Dermis microvascular lymphatic vessel endothelial cell (primary cell): Measurements from ENCODE around the gene IL17RB. TPM values are rescaled to one million over a fixed set of nuclear protein-coding genes. Genes with fewer than 3 reads are reported as not detected.
A peak's percentile ranks its signal among the peaks of the same experiment; 100 is the strongest.

Source experiments
- DNase-seq, 2 donors: peaks; one replicate each; pipeline versions ENCODE4 v3.0.0 to v3.0.0-alpha.2; 2010; ENCODE audit warnings: low read depth in 2 of 2
- total RNA-seq: library from RNA; depleted of rRNA; stranded (reverse); fragments of >200 nt; gene quantifications from 2 replicates; pipeline ENCODE4 v1.2.1, GENCODE V29; 2014

Gene IL17RB
- total RNA-seq, result 0.13 TPM in 2 replicates

GRCh38 chr3:53846134-53846850, at the start of gene IL17RB, which contains the start of gene CHDH:
IL17RB (plus strand) TSS chr3:53846568; CDS start chr3:53846589, 21 bp downstream.
CHDH (minus strand) TSS chr3:53846419; CDS start chr3:53824008, 22,411 bp downstream.
- DNase-seq, result peak in 1 of 2 donors; percentile 22

- DNase-seq, result no peak
Observed at GRCh38 chr3:53798144-53798543, 48.2 kb upstream of the IL17RB start.

GRCh38 chr3:53799338-53799865, 47.0 kb upstream of the IL17RB start:
- no peak for DNase-seq

GRCh38 chr3:53800041-53800906, 46.1 kb upstream of the IL17RB start:
- no peak for DNase-seq

GRCh38 chr3:53801319-53801718, 45.0 kb upstream of the IL17RB start:
- DNase-seq, result no peak

- DNase-seq, result no peak
Observed at GRCh38 chr3:53802256-53802880, 44.0 kb upstream of the IL17RB start.

- DNase-seq, result no peak
Observed at GRCh38 chr3:53803124-53803815, 43.1 kb upstream of the IL17RB start.

GRCh38 chr3:53803816-53804695, 42.3 kb upstream of the IL17RB start:
- DNase-seq, result no peak

- no peak for DNase-seq
Observed at GRCh38 chr3:53804697-53805462, 41.5 kb upstream of the IL17RB start.

- no peak for DNase-seq
Observed at GRCh38 chr3:53805463-53806159, 40.8 kb upstream of the IL17RB start.

- no peak for DNase-seq
Observed at GRCh38 chr3:53806182-53807116, 39.9 kb upstream of the IL17RB start.

- DNase-seq, result no peak
Observed at GRCh38 chr3:53807117-53807810, 39.1 kb upstream of the IL17RB start.

- no peak for DNase-seq
Observed at GRCh38 chr3:53808496-53808895, 37.9 kb upstream of the IL17RB start.

- DNase-seq, result no peak
Observed at GRCh38 chr3:53809267-53809666, 37.1 kb upstream of the IL17RB start.

- DNase-seq, result no peak
Observed at GRCh38 chr3:53809764-53810400, 36.5 kb upstream of the IL17RB start.

- DNase-seq, result no peak
Observed at GRCh38 chr3:53811143-53811927, 35.0 kb upstream of the IL17RB start.
